NCI-H128 (cell line): Measurements from ENCODE around the gene CAMK2D.

Experiments
- DNase-seq: peaks from one replicate; lab custom pipeline; 2025; ENCODE audit not compliant: unreplicated experiment; lab: John Stamatoyannopoulos, UW

The CAMK2D gene

DNA sequence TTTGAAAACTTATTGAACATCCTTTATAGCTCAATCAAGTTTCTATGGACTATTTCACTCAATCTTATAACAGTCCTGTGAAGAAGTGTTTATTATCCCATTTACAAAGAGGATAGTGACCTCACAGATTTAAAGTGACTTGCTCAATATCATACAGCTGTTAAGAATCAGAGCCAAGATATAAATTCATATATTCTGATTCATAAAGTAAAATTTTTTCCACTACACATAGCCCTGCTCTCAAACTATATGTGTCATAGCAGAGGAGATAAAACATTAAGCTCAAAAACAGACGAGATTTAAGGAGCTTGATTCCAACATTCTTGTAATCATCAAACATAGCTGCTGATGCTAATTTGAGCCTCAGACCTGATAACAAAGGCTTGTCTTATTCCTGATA lies 226.8 kb downstream of the CAMK2D start:
- no peak for DNase-seq

DNA sequence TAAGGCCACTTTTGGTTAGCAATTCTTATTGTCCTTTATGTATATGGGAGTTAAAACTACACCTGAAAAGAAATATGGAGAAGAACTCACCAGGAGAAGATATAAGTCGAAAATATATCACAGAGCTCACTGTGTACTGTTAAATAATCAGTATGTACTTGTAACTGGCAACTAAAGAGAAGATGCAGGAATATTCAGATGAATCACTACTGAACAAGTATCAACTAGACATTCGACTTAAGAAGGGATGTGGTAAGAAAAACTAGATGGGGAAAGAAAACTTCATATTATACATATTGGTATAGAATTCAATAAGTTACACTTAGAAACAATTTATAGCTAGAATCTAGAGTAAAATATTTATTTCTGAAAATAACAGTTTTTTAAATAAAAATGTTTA lies 230.0 kb downstream of the CAMK2D start:
- no peak for DNase-seq

DNA sequence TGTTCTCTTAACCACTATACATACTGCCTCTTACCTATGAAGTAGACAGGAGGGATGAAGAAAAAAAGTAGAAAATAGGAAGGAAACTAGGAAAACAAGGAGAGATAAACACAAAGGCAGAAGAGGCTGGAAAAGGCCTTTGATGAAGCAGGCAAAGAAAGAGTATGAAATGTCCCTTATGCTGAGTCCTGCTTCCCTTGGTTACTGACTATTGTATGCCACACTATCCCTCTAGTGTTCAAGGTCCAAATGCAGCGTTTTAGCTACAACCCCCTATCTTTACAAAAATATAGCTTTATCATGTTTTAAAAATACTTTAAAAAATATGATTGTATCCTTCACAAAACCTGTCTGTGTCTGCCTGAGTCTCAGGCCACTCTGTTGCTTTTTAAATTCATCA lies 233.1 kb downstream of the CAMK2D start:
- no peak for DNase-seq

DNA sequence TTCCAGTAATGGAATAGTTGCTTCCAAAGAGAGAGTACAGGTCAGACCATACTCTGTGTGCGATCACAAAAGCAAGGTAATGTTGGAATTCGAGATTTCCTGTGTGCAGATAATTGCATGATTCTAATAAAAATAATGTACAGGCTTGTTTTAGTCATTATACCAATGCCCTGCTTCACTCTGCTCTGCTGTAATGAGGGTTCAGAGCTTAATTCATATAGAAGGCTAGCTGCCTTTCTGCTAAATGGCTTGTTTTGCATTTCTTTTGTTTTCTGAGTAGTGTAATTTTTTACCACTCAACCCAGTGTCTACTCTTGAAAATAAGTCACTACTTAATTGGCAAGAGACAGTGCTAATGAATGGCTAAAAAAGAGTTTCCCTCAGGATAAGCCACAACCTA lies 236.0 kb downstream of the CAMK2D start:
- no peak for DNase-seq

DNA sequence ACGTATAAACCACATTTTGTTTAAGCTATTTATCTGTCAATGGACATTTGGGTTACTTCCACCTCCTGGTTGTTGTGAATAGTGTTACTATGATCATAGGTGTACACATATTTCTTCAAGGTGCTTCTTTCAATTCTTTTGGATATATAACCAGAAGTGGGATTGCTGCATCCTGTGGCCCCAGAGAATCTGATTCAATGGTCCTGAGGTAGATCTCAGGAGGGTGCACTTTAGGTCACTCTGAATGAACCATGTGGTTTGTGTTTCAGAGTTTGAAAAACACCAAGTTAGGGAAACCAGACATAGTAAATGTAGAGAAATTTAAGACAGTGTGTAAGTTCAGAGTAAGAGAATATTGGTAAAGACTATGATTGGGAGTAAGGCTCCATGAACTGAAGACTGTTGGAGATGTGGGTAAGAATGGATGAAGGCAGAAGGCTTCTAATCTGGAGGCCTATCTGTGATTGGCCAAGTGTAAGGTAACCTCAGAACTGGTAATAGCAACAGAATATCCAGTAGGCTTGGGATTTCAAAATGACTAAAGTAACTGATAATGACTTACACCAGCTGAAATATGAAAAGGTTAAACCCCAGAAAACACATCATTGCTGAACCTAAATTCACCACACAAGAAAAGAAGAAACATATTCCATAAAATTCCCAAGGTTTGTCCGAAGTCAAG lies 236.9 kb downstream of the CAMK2D start:
- DNase-seq, result no peak

DNA sequence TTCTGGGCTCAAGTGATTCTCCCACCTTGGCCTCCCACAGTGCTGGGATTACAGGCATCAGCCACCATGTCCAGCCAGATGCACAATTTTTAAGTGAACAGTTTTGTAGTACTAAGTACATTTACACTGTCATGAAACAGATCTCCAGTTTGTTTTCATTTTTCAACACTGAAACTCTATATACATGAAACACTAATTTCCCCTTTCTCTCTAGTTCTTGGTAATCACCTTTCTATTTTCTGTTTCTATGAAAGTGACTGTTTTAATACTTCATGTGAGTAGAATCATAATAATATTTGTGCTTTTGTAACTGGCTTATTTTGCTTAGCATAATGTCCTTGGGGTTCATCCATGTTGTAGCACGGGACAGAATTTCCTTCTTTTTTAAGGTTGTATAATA lies 237.4 kb downstream of the CAMK2D start:
- DNase-seq, result no peak

DNA sequence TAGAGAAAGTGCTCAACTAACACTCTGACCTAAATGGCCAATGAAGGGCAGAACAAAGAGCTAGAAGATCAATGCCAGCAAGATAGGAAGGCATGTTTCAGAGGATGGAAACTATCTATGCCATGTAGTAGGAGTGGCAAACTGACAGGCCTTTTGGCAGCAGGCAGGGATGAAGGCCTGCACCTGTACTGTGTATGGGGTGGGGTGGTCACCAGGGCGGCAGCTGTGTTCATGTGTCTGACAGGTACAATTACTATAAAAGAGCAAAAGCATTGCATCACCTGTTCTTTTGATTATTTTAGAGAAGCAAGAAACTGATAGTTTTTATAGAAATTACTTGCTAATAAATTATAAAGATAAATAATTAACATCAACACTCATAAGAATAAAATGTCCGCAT lies 239.1 kb downstream of the CAMK2D start:
- no peak for DNase-seq

DNA sequence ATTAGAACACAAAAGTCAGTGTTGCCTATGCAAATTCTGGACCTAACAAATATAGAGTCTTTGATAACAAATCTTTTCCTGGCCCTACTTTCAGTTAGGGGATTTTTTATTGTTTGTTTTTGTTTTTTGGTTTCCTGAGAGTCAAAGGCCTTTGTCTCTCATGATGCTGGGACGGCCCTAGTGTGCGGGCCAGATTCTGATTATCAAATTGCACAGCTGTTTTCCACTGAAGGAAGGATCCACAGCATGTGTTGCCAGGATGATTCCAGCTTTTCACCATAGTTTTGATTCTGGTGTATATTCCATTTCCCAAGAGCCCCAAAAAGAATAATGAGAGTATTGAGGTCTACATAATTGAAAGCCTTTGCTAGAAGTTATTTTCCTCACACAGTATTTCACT lies 248.2 kb downstream of the CAMK2D start:
- no peak for DNase-seq

DNA sequence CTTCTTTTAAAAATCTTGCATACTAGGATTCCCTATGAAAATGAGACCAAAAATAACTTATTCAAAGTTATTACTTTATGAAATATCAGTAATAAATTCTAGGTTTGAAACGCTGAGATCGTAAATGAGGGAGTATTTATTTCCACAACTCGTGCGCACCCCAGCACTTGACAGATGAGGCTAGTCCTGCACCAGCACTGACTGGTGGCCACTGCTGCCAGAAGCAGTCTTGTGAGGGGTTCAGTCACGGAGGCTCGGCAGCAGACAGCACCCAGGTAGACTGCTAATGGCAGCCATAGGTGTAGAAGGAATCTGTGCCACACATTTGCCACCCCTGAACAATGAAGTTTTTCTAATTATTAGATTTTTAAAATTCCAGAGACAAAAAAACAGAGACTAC lies 248.7 kb downstream of the CAMK2D start:
- DNase-seq, result no peak

DNA sequence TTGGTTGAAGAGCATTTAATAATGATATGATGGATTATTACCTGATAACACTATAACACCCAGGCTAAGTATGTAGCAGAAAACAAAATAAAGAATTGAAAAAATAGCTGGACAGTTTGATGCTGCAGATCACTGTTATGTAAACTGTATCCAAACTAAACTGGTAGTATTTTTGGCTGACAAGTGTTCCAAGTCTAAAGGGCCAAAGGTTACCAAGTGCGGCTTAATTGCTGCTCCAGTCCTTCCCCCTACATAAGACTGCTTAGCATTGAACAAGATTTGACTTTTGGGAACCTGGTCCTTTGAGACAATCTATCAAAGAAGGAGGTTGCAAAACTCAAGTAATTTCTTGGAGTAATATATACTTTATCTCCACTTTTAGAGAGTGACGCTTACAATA lies 249.6 kb downstream of the CAMK2D start:
- no peak for DNase-seq

DNA sequence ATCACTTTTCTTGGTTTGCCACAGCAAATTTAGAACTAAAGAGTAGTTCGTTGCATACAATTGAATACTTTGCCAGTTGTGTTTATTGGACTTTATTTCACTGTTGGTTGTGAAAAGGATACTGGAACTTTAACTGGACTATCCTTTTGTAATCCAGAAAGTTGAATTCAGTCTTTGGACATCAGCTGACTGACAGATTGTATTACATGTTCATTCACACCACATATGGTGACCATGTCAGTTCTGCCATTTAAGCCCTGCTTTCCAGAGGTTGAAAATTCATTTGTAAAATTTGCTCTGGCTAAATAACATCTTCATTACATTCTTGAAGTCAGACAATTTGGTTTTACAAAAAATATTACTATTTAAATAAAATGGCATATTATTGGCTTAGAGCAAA lies 251.7 kb downstream of the CAMK2D start:
- no peak for DNase-seq

DNA sequence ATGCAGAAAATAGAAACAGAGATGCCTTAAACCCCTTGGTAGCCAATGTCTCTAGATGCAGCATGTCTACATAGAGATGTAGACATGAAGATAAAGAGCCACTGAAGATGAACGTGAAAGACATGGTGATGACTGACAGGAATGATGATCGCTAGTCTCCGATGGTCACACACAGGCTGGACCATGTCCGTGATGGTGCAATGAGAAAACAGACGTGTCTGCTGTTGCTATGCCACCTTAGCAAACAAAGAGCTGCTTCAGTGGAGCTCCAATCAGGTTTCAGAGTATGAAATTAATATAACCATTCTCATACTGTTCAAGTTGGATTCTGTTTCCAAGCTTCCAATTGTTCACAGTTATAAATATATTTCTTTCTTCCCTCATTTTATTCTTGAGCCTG lies 256.5 kb downstream of the CAMK2D start:
- no peak for DNase-seq

DNA sequence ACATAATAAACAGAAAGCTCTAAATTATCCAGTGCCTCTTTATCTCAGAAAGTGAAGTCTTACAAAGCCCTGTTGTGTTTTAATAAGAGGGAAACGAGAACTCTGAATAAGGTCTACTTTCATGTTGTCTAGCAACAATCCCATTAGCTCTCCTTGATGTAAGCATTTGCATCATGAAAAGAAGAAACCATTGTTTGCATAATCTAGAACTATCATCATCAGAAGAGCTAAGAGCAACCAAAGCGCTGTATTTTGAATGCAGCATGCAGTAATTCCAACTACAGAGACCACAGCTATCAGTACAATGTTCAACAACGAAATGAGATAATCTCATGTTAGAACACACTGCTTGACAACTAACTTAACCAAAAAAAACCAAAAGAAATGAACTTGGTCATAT lies 257.1 kb downstream of the CAMK2D start:
- no peak for DNase-seq

DNA sequence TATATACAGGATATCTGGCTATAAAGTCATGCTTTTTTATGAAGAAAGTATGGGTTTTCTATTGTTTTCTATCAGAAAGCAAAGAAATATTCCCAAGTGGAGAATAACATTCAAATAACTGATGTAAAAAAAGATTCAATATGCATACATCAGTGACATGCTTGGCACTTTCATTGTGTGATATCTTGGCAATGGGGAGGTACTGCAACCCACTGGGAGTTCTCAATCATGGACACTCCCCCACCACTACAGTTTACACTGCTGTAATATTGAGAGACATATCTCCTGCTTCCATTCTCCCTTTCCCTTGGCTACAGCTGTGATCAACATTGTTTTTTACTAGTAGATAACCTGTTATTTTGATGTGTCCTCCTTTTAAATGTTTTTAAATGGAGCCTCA lies 257.8 kb downstream of the CAMK2D start:
- DNase-seq, result no peak

DNA sequence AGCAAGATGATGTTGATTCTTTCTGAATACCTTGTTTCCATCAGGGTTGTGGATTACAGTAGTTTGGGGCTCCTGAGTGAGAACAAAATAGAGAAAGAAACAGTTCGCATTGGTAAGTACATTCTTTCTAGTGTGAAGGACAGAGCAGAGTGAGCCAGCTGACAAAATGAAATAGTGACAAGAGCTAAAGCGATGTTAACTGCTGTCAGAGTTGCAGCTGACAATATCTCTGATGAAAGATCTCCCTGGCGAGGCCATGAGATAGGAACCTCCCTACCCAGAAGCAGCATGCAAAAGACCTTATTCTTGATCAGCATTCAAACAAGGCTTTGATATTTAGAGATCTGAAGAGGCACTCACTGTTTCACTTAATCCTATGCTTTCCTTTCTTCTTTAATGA lies 258.6 kb downstream of the CAMK2D start:
- DNase-seq, result no peak

DNA sequence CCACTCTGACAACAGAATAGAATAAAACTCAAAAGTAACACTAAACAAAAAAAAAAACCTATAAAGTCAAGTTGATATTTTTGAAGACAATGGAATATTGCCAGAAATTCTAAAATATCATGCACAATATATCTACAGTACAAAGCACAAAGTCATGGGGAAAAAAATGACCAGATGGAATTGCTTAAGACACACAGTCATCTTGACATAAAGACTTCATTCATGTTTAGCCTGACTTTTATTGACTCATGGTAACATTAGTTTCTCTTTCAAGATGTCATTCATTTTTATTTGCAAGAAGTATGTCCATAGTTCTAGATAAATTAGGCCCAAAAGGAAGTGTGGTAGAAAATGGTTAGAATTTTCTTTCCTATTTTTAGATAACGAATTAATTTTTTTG lies 259.1 kb downstream of the CAMK2D start:
- DNase-seq, result no peak

DNA sequence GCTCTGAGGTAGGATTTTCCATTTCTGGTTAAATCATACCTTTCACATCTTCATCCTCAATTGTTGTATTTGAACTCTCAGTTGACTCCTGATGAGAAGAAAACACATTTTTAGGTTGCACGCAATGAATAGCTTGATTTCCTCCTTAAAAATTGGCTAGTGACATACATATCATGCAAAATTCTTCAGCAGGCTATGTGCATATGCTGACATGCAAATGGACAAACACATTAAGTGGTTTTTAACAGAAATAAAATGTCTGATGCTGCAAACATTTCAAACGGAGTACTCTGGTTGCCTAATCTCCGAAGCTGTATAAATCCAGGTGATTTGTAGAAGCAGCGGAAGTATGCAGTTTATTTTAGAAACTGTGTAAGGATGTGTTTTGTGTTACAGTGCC lies 261.1 kb downstream of the CAMK2D start:
- no peak for DNase-seq

DNA sequence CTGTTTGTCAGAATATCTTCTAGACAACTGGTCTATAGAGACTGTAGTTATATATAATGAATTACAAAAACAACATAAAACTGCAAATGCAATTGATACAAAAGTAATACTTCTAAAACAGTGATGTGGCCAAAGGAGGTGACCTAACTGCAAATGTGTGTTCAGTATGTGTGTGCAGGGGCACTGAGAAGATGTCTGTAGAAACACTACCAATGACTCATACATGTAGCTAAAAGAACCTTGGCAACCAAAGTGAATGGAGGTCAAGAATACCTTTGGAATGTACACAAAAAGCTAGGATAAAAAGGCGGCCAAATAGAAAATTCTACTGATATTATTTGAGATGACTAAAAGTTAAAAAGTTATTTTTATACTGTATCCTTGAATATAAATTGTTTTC lies 261.8 kb downstream of the CAMK2D start:
- DNase-seq, result no peak

DNA sequence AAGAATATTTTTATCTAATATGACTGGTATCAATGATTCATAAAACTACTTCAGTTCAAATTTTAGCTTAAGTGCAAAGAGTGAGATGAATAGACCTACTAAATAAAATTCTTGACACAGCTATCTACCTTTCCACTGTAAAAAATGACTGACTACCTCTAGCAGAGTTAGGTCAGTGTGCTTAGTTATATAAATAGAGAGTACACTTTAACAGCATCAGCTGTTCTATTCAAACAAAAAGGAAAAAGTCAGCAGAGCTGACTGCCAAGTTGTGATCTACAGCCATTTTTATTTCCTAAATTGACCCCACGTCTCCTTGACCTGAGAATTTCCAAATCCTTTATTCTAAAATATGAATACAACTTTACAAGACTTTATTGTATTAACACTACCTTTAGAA lies 262.4 kb downstream of the CAMK2D start:
- no peak for DNase-seq

DNA sequence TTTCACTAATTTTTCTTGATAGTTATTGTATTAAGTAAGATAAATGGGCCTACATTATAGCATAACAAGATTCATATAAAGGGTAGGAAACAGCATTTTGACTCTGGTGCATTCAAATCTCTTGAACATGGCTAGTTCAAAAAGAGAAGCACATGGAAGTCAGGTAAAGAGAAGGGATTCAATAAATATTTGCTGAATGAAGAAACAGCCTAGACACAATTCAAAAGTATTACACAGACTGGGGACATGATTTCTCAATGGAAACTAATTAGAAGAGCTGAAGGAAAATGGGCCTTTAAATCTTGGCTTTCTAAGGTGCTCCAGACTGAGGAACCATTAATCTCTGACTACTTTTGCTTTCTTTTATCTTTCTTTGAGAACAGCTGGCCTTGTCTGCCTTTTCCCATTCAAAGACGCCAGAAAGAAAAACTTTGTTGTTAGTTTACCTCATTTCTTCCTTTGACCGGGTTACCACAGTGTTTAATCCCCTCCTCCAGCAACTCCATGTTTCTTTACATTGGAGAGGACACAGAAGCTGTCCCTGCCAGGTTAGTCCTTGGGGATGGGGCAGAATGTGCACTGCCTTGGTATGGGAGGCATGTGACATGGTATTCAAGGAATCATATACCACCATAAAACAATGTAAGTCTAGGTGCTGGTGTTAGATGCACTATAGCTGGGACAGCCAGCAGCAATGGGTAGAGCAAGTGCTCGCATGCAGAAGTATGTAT lies 264.2 kb downstream of the CAMK2D start:
- no peak for DNase-seq

DNA sequence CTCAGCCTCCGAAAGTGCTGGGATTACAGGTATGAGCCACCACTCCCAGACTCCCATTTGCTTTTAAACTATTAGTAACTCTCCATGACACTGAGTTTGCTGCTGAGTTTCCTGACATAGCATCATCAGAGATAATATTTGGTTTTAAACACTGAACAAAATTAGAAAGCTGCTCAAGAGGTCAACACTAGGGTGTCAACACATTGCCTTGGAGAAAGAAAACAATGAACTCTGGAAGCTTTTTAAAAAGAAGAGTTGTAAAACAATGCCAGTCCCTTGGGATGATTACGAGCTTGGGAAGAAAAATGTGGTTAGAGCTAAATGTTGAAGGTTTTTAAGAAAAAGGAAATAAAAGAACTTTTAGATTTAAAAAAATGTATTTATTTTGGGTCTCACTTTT lies 264.8 kb downstream of the CAMK2D start:
- DNase-seq, result no peak

DNA sequence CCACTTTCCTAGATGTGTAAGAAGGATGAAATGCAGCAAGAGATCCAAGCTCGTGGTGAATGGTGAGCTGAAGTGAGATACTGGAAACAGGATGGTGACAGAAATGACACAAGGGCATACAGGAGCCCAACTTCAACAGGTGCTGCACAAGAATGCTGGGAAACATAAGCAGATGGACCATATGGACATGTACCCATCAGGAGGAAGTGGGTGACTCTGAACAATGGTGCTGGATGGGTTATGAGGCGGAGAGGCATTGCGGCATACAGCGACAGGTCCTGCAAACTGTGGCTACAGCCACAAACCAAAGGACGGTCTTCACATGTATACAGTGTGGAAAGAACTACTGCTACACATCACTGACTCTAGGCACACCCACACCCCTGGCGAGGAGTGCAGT lies 265.7 kb downstream of the CAMK2D start:
- no peak for DNase-seq

DNA sequence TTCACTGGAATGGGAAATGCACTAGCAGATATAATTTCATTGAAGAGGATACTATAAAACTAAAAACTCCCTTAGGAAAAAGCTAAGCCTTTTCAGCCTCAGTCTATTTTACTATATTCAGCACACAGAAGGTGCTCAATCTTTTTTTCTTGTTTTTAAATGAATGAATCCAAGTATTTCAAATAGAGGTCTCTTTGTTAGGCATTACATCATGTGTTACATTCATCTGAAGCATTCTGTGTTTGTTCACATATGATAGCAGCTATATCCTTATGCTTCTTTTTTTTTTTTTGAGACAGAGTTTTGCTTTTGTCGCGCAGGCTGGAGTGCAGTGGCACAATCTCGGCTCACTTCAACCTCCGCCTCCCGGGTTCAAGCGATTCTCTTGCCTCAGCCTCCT lies 278.4 kb downstream of the CAMK2D start:
- DNase-seq, result no peak
